ENCODE measurements around the gene BCAT1.
A peak's percentile ranks its signal among the peaks of the same experiment; 100 is the strongest.

The BCAT1 gene

DNA sequence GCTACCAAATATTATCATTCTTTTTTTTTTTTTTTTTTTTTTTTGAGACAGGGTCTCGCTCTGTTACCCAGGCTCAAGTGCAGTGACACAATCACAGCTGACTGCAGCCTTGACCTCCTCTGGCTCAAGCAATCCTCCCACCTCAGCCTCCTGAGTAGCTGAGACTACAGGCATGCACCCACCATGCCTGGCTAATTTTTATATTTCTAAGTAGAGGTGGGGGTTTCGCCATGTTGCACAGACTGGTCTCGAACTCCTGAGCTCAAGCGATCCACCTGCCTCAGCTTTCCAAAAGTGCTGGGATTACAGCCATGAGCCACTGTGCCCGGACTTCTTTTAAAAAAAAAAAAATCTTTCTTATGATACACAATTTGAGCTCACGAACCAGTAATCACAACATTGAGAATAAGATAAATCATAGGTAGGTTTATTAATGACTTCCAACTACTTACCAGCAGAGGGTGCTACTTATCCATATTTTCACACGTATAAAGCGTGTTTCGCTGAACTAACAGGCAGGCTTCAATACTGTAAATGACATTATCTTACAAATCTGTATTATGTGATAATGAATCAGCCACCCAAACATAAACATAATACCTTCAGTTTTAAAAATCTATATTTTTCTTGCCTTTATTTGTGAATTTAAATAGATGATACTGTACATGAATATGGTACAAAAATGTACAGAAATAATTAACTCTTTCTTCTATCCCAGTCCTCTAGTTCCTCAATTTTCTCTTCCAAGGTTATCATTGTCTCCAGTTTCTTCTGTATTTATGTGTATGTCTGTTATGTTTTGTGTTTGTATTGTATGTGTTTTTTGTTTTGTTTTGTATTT lies 42.5 kb upstream of the BCAT1 start:
- FAIRE-seq (peak; percentile 94), DNase-seq (ENCODE audit: insufficient read length, low spot score) (no peak)
- TF ChIP-seq CTCF (IDR thresholded peaks at IDR 0.05; ENCODE audit: insufficient read depth, missing control alignments) = peak; percentile 73

GRCh38 chr12:24989216-24989615 lies 40.3 kb upstream of the BCAT1 start:
- no peak for FAIRE-seq
- no peak for TF ChIP-seq CTCF (IDR thresholded peaks at IDR 0.05; ENCODE audit: insufficient read depth, missing control alignments)

DNA sequence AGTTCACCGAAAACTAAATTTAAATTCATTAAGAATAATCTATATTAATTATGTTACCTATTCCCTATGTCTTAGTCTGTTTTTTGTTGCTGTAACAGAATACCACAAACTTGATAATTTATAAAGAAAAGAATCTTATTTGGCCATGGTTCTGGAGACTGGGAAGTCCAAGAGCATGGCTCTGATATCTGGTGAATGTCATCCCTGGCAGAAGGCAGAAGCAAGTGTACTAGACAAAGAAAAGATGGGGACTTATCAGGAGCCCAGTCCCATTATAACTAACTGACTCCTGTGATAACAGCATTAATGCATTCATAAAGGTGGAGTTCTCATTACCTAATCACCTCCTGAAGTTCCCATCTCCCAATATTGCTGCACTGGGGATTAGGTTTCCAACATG lies 33.3 kb upstream of the BCAT1 start:
- TF ChIP-seq CTCF (IDR thresholded peaks at IDR 0.05; ENCODE audit: insufficient read depth, missing control alignments) = no peak
- FAIRE-seq = no peak

More at GRCh38 chr12:24989216-24989615, 40.3 kb upstream of the BCAT1 start:
- DNase-seq (ENCODE audit: insufficient read length, low spot score) = no peak

DNA sequence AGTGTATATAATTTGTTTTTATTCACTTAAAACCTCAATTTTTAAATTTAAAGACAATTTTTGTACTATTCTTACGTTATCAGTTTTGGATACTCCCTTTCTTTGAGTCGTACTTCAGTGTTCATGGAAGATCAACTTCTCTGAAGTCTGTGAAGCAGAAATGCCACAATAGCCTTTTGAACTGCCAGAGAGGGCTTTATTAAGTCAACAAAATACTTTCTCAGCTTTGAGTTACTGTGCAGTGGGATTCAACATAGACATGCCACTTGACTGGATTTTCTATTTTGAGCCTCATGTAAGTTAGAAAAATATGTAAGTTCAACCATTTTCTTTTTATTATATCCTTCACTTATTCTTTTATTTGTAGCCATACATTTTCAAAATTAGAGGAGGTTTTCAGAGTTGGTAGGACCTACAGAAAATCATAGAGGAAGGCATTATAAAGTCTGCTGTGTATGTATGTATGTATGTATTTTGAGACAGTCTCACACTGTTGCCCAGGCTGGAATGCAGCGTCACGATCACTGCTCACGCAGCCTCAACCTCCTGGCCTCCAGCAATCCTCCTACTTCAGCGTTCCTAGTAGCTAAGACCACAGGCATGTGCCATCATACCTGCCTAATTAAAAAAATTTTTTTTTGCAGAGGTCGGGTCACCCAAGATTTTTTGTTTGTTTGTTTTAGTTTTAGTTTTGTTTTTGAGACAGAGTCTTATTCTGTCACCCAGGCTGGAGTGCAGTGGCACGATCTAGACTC lies 31.3 kb upstream of the BCAT1 start:
- no peak for TF ChIP-seq CTCF (IDR thresholded peaks at IDR 0.05; ENCODE audit: insufficient read depth, missing control alignments)
- DNase-seq (ENCODE audit: insufficient read length, low spot score) (no peak), FAIRE-seq (no peak)

More for the DNA sequence above, 33.3 kb upstream of the BCAT1 start:
- no peak for DNase-seq (ENCODE audit: insufficient read length, low spot score)

GRCh38 chr12:24979329-24979728 lies 30.4 kb upstream of the BCAT1 start:
- no peak for DNase-seq (ENCODE audit: insufficient read length, low spot score)
- FAIRE-seq = no peak
- TF ChIP-seq CTCF (IDR thresholded peaks at IDR 0.05; ENCODE audit: insufficient read depth, missing control alignments) = no peak

GRCh38 chr12:24977711-24978110 lies 28.8 kb upstream of the BCAT1 start:
- no peak for TF ChIP-seq CTCF (IDR thresholded peaks at IDR 0.05; ENCODE audit: insufficient read depth, missing control alignments)
- no peak for FAIRE-seq
- DNase-seq (ENCODE audit: insufficient read length, low spot score) = no peak

- FAIRE-seq (no peak), DNase-seq (ENCODE audit: insufficient read length, low spot score) (no peak)
- TF ChIP-seq CTCF (IDR thresholded peaks at IDR 0.05; ENCODE audit: insufficient read depth, missing control alignments) = no peak
These were observed 28.2 kb upstream of the BCAT1 start for GRCh38 chr12:24977060-24977459.

Data from D721Med (cell line).